Right lobe of liver (tissue), 6 donors: Measurements from ENCODE around the gene JAK3. TPM values are rescaled to one million over a fixed set of nuclear protein-coding genes. Genes with fewer than 3 reads are reported as not detected.
"Not testable (repeated sequence)": the region's sequence is repeated elsewhere in the genome, so short reads cannot be mapped to it uniquely, and the experiment has no call there.

ENCODE experiments used
- ATAC-seq, 4 donors: fragments of 200-7000 bp; cut with Tn5 transposase; one replicate each; pipeline ENCODE4 v1.9.1; 2020; ENCODE audit warnings: mild to moderate bottlenecking in 4 of 4, moderate library complexity in 4 of 4
- DNase-seq, 3 donors: peaks; one replicate each; pipeline ENCODE4 v3.0.0-alpha.2; 2020
- H3K27ac ChIP-seq, 3 donors: fragments of 200-600 bp; one replicate each; pipeline ENCODE4 v1.8.0; 2022
- H3K27me3 ChIP-seq, 2 donors: fragments of 200-600 bp; one replicate each; pipeline ENCODE4 v1.8.0; 2022
- H3K36me3 ChIP-seq, 4 donors: fragments of 200-600 bp; sonication (generic) in 1 of 4; one replicate each; pipeline versions ENCODE4 v1.5.1 to v1.8.0; 2017 to 2022; ENCODE audit warnings: control low read depth in 1 of 4
- H3K4me1 ChIP-seq, 4 donors: fragments of 200-600 bp; sonication (generic) in 1 of 4; one replicate each; pipeline versions ENCODE4 v1.5.1 to v1.8.0; 2017 to 2022; ENCODE audit warnings: control low read depth in 1 of 4
- H3K4me3 ChIP-seq, 3 donors: fragments of 200-600 bp; one replicate each; pipeline ENCODE4 v1.8.0; 2022
- H3K9me3 ChIP-seq, 4 donors: fragments of 200-600 bp; sonication (generic) in 1 of 4; one replicate each; pipeline versions ENCODE4 v1.5.1 to v1.8.0; 2017 to 2022; ENCODE audit warnings: control low read depth in 1 of 4
- POLR2A ChIP-seq: fragments of 450-650 bp; IDR thresholded peaks from one replicate; pipeline ENCODE4 v1.6.1; 2017; ENCODE audit warnings: antibody characterized with exemption, mild to moderate bottlenecking
- WGBS: methylation state at CpG from one replicate; pipeline ENCODE4 v1.1.6; 2018; ENCODE audit warnings: low coverage, low lambda C conversion rate; ENCODE audit not compliant: insufficient coverage; ENCODE audit errors: missing lambda C conversion rate; 5-methylcytosine and 5-hydroxymethylcytosine counted together
- intact Hi-C, 2 donors: fragments of 100-400 bp; cut with DNase I; formaldehyde crosslinking; loops; one replicate each; pipeline versions ENCODE4 v1.11.2 to v1.14.1; 2022
- total RNA-seq, 6 experiments: library from RNA; depleted of rRNA in 2 of 6; stranded (reverse); fragments of >200 nt in 2 of 6; fragmentation: NEBNext Ultra II Directional in 3 of 6; extraction: Animal tissue kit (Norgen Biotek cat#: 25700) in 3 of 6; gene quantifications; one replicate each; pipeline versions ENCODE4 v1.1.0 to v1.2.4, GENCODE V29; 2016 to 2023
- TF ChIP-seq, protein P1 (sequence below), 4 donors: fragments of 200-600 bp in 3 of 4; fragments of 450-650 bp in 1 of 4; IDR thresholded peaks; one replicate each; pipeline versions ENCODE4 v1.5.1 to v1.8.0; 2016 to 2022; ENCODE audit warnings: antibody characterized with exemption in 4 of 4, mild to moderate bottlenecking in 2 of 4
- donor health status: DM: no; HTN: yes; CAD: no.
- donor health status: DM: no; HTN: no; CAD: no.
- donor health status: DM: no; HTN: no; CAD: no.
- donor health status: DM: no; HTN: yes; CAD: no.
- donor health status: DM: no; HTN: yes; CAD: no.

Gene JAK3
- total RNA-seq, 6 experiments from 2014 or later, result 1.1 to 5.5 (median 2.3) TPM

DNA sequence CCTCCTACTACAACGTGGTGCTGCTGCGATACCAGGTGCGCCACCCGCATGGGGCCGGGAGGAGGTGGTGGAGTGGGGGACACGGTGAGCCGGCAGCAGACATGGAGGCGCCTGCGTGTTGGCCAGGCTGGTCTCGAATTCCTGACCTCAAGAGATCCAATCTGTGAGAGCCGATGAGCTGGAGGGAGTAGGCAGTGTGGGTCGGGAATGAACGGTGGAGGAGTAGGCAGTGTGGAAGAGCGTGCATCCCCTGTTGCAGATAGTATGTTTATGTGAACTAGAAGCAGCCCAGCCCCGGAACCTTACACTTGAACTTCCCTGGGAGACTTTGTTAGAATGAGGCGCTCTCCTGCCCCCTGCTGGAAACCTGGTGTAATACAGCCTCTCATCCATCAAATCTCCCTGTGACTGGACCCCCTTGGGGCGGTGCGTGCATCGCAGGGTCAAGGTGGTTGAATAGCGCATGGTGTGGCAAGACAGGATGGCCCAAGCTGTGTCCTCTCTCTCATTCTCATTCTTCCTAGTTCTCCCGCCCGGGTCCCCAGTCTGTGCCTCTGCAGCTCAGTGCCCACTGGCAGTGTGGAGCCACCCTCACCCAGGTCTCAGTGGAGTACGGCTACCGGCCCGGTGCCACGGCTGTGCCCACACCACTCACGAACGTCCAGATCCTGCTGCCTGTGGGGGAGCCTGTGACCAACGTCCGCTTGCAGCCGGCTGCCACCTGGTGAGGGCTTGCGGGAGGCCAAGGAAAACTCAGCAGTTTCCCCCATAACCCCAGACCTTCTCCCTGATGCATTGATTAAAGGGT is 63.4 kb downstream of the JAK3 start:
- intact Hi-C loops, result loop anchor here in 1 of 2 donors (10.0 kb wide), 2 partner anchors 70 to 80 kb away; partner anchors contain the start of gene RPL18A
- peak in 2 of 3 donors; percentile 57 to 58 for DNase-seq
- no peaks in the 10 kb centered on the region for H3K27me3 ChIP-seq
- no peak overlapping the region for H3K4me3 ChIP-seq
- H3K36me3 ChIP-seq, result no peaks in the 10 kb centered on the region
- no peak overlapping the region for H3K27ac ChIP-seq
- no peak for TF ChIP-seq POLR2A
- TF ChIP-seq, protein P1, sequence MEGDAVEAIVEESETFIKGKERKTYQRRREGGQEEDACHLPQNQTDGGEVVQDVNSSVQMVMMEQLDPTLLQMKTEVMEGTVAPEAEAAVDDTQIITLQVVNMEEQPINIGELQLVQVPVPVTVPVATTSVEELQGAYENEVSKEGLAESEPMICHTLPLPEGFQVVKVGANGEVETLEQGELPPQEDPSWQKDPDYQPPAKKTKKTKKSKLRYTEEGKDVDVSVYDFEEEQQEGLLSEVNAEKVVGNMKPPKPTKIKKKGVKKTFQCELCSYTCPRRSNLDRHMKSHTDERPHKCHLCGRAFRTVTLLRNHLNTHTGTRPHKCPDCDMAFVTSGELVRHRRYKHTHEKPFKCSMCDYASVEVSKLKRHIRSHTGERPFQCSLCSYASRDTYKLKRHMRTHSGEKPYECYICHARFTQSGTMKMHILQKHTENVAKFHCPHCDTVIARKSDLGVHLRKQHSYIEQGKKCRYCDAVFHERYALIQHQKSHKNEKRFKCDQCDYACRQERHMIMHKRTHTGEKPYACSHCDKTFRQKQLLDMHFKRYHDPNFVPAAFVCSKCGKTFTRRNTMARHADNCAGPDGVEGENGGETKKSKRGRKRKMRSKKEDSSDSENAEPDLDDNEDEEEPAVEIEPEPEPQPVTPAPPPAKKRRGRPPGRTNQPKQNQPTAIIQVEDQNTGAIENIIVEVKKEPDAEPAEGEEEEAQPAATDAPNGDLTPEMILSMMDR (IDR thresholded peaks at IDR 0.05), result peak; percentile 60 to 87 (median 69)
- H3K4me1 ChIP-seq, result no peaks in the 10 kb centered on the region
- WGBS, result 43% methylated on average over 19 of the region's 32 CpGs
- ATAC-seq, result peak; percentile 49 to 82 (median 73)
- H3K9me3 ChIP-seq, result no peaks in the 10 kb centered on the region

DNA sequence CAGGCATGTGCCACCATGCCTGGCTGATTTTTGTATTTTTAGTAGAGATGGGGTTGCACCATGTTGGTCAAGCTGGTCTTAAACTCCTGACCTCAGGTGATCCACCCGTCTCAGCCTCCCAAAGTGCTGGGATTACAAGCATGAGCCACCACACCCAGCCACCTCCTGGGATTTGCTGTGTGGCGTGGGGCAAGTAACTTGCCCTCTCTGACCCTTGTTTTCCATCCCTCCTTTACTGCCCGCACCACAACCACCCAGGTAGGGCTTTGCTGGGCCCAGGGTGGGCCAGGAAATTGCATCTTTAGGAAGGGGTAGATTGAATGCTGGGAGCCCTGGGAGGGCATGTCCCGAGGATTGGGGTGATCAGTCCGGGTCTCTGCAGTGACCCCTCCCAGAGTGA is 64.1 kb downstream of the JAK3 start:
- DNase-seq, H3K27ac ChIP-seq, H3K9me3 ChIP-seq, H3K4me3 ChIP-seq, H3K36me3 ChIP-seq, H3K4me1 ChIP-seq, ATAC-seq, H3K27me3 ChIP-seq: not testable (repeated sequence)
- WGBS, result 0% methylated on average over 1 of the region's 5 CpGs
- intact Hi-C loops, result loop anchor here in 1 of 2 donors (10.0 kb wide), 2 partner anchors 71 to 79 kb away; partner anchors contain the start of gene RPL18A

DNA sequence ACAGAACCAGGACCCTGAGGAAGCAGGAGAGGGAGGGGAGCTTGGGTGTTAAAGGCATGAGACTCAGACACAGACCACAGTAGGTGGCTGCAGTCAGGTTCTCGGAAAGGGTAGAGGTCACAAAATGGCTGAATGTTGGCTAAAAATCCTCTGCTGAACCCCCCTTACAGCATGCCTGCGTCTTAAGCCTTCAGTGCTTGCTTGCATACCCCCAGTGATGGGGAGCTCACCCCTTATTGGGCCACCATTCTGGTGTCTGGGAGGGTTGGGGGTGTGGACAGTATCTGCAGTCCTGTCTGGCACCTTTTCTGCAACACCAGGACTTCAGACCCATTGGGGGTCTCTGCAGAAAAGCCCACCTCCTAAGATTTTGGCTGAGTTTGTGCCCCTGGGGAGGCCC is 67.0 kb downstream of the JAK3 start:
- Histone ChIP-seq H3K9me3 (no peaks in the 10 kb centered on the region), H3K36me3 (no peaks in the 10 kb centered on the region), H3K27ac (no peak overlapping the region), H3K4me1 (no peaks in the 10 kb centered on the region), H3K27me3 (no peaks in the 10 kb centered on the region), H3K4me3 (no peak overlapping the region)
- DNase-seq (no peak), ATAC-seq (no peak)
- intact Hi-C loops, result loop anchor here in 1 of 2 donors (10.0 kb wide), 2 partner anchors 74 to 76 kb away; partner anchors contain the start of gene RPL18A
- no CpG with 5 or more reads among the region's 2 CpGs for WGBS
- TF ChIP-seq, protein P1 (IDR thresholded peaks at IDR 0.05), result no peak
- TF ChIP-seq POLR2A, result no peak

GRCh38 chr19:17778968-17779929 is 68.5 kb downstream of the JAK3 start:
- no peaks in the 10 kb centered on the region for H3K9me3 ChIP-seq
- no peak overlapping the region for H3K4me3 ChIP-seq
- H3K27ac ChIP-seq, result no peak overlapping the region
- no peaks in the 10 kb centered on the region for H3K4me1 ChIP-seq
- DNase-seq (peak in 2 of 3 donors; percentile 51 to 59), ATAC-seq (peak in 3 of 4 donors; percentile 6 to 25 (median 11))
- 21% methylated on average over 21 of the region's 25 CpGs for WGBS
- H3K27me3 ChIP-seq, result no peaks in the 10 kb centered on the region
- no peaks in the 10 kb centered on the region for H3K36me3 ChIP-seq
- intact Hi-C loops, result loop anchor here in 1 of 2 donors (10.0 kb wide), 1 partner anchor 64 kb away; the partner anchor contains the start of gene MAP1S
- TF ChIP-seq POLR2A, result no peak
- TF ChIP-seq, protein P1 (IDR thresholded peaks at IDR 0.05), result no peak
